K562 (cell line): ENCODE results near the gene P2RY11. TPM values are rescaled to one million over a fixed set of nuclear protein-coding genes. Genes with fewer than 3 reads are reported as not detected.

Experiments
- KDM5B ChIP-seq: fragments of 200-600 bp; sonication (generic); IDR thresholded peaks from 2 replicates; pipeline ENCODE4 v1.6.1; 2012; ENCODE audit warnings: low read depth, mild to moderate bottlenecking, moderate library complexity, low read length, control low read depth, inconsistent platforms; ENCODE audit not compliant: insufficient replicate concordance
- SMARCC2 ChIP-seq: fragments of 450-650 bp; IDR thresholded peaks from 2 replicates; pipeline ENCODE4 v1.6.1; 2017; ENCODE audit warnings: antibody characterized with exemption, moderate library complexity, mild to moderate bottlenecking, low read depth
- ZNF609 ChIP-seq: sonication (generic); formaldehyde crosslinking; IDR thresholded peaks from 2 replicates; pipeline ENCODE4 v1.8.1; 2023; ENCODE audit warnings: missing genetic modification reagents, mild to moderate bottlenecking, borderline replicate concordance
- polyA plus RNA-seq, 8 experiments: library from polyadenylated mRNA; depleted of rRNA in 4 of 8; stranded (reverse) in 5 of 8; unstranded in 3 of 8; fragments of >200 nt; fragmentation: Nextera tagmentation in 2 of 8; fragmentation: Illumina TruSeq in 1 of 8; extraction: Ambion mirVana in 2 of 8; extraction: Trizol in 1 of 8; gene quantifications; 2 replicates each; pipeline versions ENCODE4 v1.2.1 to v1.2.3, GENCODE V29; 2011 to 2014; ENCODE audit warnings: inconsistent platforms in 1 of 8, missing spikeins in 1 of 8
- total RNA-seq, 7 experiments: library from RNA; depleted of rRNA in 6 of 7; stranded (reverse); fragments of >200 nt in 6 of 7; fragmentation: Illumina TruSeq in 2 of 7; extraction: Trizol in 2 of 7; gene quantifications; 2 replicates each; pipeline versions ENCODE4 v1.2.1 to v1.2.3, GENCODE V29; 2011 to 2021; ENCODE audit warnings: low replicate concordance in 1 of 7

The P2RY11 gene
- total and polyA plus RNA-seq, 9 of the 15 experiments (the other 6 are each of a cell fraction or from before 2014, with no cell fraction given): 0.03 to 10.1 (median 1.5) TPM

GRCh38 chr19:10085641-10086590 is 25.6 kb upstream of the P2RY11 start, which contains the start of gene SHFL (continued):
- TF ChIP-seq KDM5B: no peak
- TF ChIP-seq ZNF609 (CRISPR knock-in tag): no peak
- no peak for TF ChIP-seq SMARCC2
